ENCODE data around the gene RAI14. TPM values are rescaled to one million over a fixed set of nuclear protein-coding genes. Genes with fewer than 3 reads are reported as not detected.
"Not testable (repeated sequence)": the region's sequence is repeated elsewhere in the genome, so short reads cannot be mapped to it uniquely, and the experiment has no call there.

Gene RAI14
- total RNA-seq, 1 donor from 2014 or later: 1.2 TPM

DNA sequence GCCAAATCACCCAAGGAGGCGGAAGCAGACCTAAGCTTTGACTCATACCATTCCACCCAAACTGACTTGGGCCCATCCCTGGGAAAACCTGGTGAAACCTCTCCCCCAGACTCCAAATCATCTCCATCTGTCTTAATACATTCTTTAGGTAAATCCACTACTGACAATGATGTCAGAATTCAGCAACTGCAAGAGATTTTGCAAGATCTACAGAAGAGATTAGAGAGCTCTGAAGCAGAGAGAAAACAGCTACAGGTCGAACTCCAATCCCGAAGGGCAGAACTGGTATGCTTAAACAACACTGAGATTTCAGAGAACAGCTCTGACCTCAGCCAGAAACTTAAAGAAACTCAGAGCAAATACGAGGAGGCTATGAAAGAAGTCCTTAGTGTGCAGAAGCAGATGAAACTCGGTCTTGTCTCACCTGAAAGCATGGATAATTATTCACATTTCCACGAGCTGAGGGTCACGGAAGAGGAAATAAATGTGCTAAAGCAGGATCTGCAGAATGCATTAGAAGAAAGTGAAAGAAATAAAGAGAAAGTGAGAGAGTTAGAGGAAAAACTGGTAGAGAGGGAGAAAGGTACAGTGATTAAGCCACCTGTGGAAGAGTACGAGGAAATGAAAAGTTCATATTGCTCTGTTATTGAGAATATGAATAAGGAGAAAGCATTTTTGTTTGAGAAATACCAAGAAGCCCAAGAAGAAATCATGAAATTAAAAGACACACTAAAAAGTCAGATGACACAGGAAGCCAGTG lies 167.0 kb downstream of the RAI14 start:
- DNase-seq (ENCODE audit: low spot score): no peak
- Mint-ChIP-seq H3K36me3 (ENCODE audit: low read depth) (no peaks in the 10 kb centered on the region), H3K4me1 (ENCODE audit: low read depth) (no peaks in the 10 kb centered on the region), H3K4me3 (no peak overlapping the region), H3K27me3 (ENCODE audit: insufficient read depth) (peaks cover 3% of the 10 kb centered on the region), H3K9me3 (no peaks in the 10 kb centered on the region), H3K27ac (no peak overlapping the region)
- intact Hi-C loops (cut with micrococcal nuclease): no loop called here

DNA sequence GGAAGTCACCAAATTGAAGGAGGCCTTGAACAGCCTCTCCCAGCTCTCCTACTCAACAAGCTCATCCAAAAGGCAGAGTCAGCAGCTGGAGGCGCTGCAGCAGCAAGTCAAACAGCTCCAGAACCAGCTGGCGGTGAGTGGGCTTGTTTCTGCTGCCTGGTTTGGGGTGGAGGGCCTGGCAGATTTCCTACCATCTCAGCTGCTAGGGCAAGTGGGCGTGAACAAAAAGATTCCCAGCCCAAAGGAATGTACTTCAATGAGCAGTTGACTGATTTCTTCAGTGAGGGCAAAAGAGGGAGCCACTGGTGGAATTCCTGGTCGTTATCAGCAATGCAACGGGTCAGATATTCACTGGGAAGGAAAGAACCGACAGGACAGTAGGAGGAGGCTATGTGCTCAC lies 170.2 kb downstream of the RAI14 start:
- Mint-ChIP-seq H3K27ac (no peak overlapping the region), H3K27me3 (ENCODE audit: insufficient read depth) (no peaks in the 10 kb centered on the region), H3K4me1 (ENCODE audit: low read depth) (no peaks in the 10 kb centered on the region), H3K4me3 (no peak overlapping the region), H3K9me3 (no peaks in the 10 kb centered on the region), H3K36me3 (ENCODE audit: low read depth) (no peaks in the 10 kb centered on the region)
- intact Hi-C loops (cut with micrococcal nuclease): no loop called here
- no peak for DNase-seq (ENCODE audit: low spot score)

DNA sequence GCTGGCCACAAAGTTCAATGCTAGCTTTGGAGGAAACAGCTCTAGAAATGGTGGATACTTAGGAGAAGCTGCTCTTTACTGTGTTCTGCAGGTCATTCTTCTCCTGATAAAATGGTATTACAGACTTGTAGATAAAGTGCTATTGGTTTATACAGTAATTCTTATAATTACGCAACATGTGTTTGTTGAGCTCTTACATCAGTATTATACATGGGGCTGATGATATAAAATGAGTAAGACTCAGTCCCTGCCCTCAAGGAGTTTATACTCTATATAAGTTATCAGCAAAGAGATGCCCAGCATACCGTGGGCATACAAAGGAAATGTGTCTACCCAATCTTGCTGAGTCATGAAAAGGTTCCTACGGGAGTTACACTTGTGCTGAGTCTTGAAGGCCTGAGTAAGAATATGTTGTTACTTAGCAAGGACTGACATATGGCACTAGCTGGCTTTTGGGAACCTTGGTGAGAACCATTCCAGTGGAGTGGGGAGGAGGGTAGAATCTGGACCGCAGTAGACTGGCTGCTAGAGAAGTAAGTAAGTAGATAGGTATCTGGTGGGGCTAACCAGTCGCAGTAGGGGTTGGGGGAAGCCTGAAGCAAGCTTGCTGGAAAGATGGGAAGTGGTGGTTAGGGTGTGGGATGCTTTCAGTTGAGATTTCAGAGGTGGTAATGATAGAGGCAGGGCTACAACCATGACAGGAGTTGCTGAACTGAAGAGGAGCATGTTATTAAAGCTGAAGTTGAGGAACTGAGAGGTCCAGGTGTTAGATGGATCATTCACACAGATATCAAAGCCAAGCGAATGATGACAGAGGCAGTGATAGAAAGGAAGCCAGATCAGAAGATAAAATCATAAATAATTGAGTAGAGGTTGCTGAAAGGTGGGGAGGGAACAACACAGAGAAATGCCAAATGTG lies 171.7 kb downstream of the RAI14 start:
- Mint-ChIP-seq H3K27ac (no peak overlapping the region), H3K36me3 (ENCODE audit: low read depth) (no peaks in the 10 kb centered on the region), H3K9me3 (no peaks in the 10 kb centered on the region), H3K27me3 (ENCODE audit: insufficient read depth) (no peaks in the 10 kb centered on the region), H3K4me1 (ENCODE audit: low read depth) (no peaks in the 10 kb centered on the region), H3K4me3 (no peak overlapping the region)
- intact Hi-C loops (cut with micrococcal nuclease): no loop called here
- no peak for DNase-seq (ENCODE audit: low spot score)

DNA sequence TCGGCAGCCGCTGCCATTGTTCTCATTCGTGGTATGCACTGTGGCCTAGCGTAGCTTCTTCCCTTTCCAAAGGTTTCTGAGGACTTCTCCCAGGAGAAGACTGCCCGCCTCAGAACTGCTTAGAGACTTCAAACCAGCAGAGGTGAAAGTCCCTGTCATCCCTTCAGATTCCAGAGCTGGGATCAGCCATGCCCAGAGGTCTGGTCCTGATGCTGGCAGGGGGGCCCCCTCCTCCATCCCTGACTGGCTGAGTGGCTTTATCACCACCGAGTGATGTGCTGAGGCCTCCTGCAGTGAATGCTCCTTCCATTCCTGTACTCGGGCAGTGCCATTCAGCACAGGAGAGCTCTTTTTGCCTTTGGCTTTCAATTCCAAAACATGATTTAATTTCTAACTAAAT lies 174.7 kb downstream of the RAI14 start:
- intact Hi-C loops (cut with micrococcal nuclease): loop anchor here (10.0 kb wide), 2 partner anchors 306 to 1094 kb away; no protein-coding TSS in a partner anchor
- DNase-seq (ENCODE audit: low spot score); H3K4me1 Mint-ChIP-seq (ENCODE audit: low read depth); H3K9me3 Mint-ChIP-seq; H3K4me3 Mint-ChIP-seq; H3K36me3 Mint-ChIP-seq (ENCODE audit: low read depth); H3K27ac Mint-ChIP-seq; H3K27me3 Mint-ChIP-seq (ENCODE audit: insufficient read depth): not testable (repeated sequence)

DNA sequence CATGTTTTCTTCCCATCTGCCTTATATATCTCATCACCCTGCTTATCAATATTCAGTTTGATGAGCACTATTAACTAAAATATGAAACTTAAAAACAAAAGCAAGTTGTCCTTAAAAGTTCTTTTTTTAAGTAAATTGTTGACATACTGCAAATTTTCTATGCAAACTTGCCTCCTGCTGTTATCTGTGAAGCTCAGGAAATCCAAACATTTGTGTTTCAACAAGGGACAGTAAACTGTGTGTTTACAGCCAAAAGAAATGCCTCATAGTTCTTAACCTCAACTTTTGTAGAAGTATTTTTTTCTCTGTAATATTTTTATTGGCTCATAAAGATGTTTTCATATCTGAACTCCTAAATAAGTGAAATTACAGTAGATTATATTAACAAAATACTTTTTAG lies 175.2 kb downstream of the RAI14 start:
- no peak overlapping the region for H3K4me3 Mint-ChIP-seq
- no peaks in the 10 kb centered on the region for H3K9me3 Mint-ChIP-seq
- no peak overlapping the region for H3K27ac Mint-ChIP-seq
- intact Hi-C loops (cut with micrococcal nuclease): loop anchor here (10.0 kb wide), 2 partner anchors 307 to 1093 kb away; no protein-coding TSS in a partner anchor
- DNase-seq (ENCODE audit: low spot score): no peak
- H3K36me3 Mint-ChIP-seq (ENCODE audit: low read depth): no peaks in the 10 kb centered on the region
- H3K27me3 Mint-ChIP-seq (ENCODE audit: insufficient read depth): peaks cover 5% of the 10 kb centered on the region
- H3K4me1 Mint-ChIP-seq (ENCODE audit: low read depth): no peaks in the 10 kb centered on the region

DNA sequence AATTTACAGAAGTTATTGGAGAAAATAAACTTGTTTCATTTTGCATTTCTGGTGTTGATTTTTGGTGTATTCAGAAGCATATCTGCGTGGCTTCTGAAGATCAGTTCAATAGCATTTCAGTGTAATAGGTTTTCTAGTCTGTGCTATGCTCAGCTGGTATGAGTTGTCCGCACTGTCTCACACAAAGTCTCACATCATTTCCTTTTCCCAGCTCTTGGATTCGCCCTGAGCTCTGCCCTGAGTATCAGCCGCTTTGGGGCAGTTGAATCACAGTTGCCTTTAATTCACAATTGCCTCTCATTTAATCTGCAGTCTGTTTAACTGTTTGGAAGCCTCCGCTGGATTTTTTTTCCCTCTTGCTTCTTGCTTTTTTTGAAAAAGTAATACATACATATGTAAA lies 176.4 kb downstream of the RAI14 start:
- intact Hi-C loops (cut with micrococcal nuclease): loop anchor here (10.0 kb wide), 2 partner anchors 308 to 1092 kb away; no protein-coding TSS in a partner anchor

DNA sequence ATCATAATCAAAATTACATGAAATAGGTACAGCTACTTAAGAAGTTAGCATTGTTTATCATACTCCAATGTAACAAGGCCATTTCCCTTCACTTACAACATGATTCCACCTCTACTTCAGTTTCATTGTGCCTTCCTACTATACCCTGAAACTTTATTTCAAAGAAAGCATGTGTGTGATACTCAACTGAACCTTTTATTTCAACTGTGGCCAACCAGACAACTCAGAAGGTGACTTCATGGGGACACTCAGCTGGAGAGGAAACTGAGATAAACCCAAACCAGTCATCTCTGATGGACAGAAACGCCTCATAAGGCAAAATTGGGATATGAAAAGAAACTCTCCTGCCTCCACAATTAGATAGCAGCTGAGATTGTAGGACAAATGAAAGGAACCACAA lies 177.0 kb downstream of the RAI14 start:
- H3K9me3 Mint-ChIP-seq: no peaks in the 10 kb centered on the region
- no peaks in the 10 kb centered on the region for H3K36me3 Mint-ChIP-seq (ENCODE audit: low read depth)
- H3K4me3 Mint-ChIP-seq: no peak overlapping the region
- H3K27ac Mint-ChIP-seq: no peak overlapping the region
- intact Hi-C loops (cut with micrococcal nuclease): loop anchor here (10.0 kb wide), 2 partner anchors 308 to 1092 kb away; no protein-coding TSS in a partner anchor
- H3K4me1 Mint-ChIP-seq (ENCODE audit: low read depth): peaks cover under 1% of the 10 kb centered on the region
- no peak for DNase-seq (ENCODE audit: low spot score)
- peaks cover 5% of the 10 kb centered on the region for H3K27me3 Mint-ChIP-seq (ENCODE audit: insufficient read depth)

More for the DNA sequence above, 176.4 kb downstream of the RAI14 start:
- H3K4me1 Mint-ChIP-seq (ENCODE audit: low read depth): no peaks in the 10 kb centered on the region
- no peaks in the 10 kb centered on the region for H3K36me3 Mint-ChIP-seq (ENCODE audit: low read depth)
- no peak overlapping the region for H3K4me3 Mint-ChIP-seq
- H3K9me3 Mint-ChIP-seq: no peaks in the 10 kb centered on the region
- DNase-seq (ENCODE audit: low spot score): no peak
- H3K27me3 Mint-ChIP-seq (ENCODE audit: insufficient read depth): peaks cover 5% of the 10 kb centered on the region
- H3K27ac Mint-ChIP-seq: no peak overlapping the region

DNA sequence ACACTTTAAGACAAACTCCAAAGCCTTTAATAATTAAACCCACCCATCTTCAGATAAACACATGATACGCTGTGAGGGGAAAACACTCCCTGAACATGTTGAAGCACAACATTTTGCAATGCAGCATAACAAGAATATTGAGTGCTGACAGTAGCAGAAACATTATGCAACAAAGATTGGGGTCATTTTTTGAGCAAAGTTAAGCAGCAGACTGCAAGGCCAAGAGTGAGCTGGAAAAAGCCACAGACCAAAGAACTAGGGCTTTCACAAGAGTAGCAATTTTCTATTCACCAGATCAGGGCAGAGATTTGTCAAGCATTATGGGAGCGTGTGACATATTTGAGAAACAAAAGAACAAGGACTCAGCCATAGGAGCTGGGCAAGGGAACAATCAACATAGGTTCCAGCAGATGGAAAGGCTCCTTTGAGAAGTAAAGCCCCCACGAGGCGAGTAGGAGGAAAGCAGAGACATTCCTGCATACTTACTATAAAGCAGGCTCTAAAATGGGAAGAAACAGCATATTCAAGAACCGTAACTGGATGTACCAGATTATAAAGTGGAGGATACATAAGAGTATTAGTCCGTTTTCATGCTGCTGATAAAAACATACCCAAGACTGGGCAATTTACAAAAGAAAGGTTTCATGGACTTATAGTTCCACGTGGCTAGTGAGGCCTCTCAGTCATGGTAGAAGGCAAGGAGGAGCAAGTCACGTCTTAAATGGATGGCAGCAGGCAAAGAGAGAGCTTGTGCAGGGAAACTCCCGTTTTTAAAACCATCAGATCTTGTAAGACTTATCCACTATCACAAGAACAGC lies 178.1 kb downstream of the RAI14 start:
- no peak for DNase-seq (ENCODE audit: low spot score)
- Mint-ChIP-seq H3K9me3 (no peaks in the 10 kb centered on the region), H3K27ac (no peak overlapping the region), H3K27me3 (ENCODE audit: insufficient read depth) (peaks cover 5% of the 10 kb centered on the region), H3K4me1 (ENCODE audit: low read depth) (peaks cover 9% of the 10 kb centered on the region), H3K4me3 (no peak overlapping the region), H3K36me3 (ENCODE audit: low read depth) (no peaks in the 10 kb centered on the region)
- intact Hi-C loops (cut with micrococcal nuclease): loop anchor here (10.0 kb wide), 2 partner anchors 309 to 1091 kb away; no protein-coding TSS in a partner anchor

DNA sequence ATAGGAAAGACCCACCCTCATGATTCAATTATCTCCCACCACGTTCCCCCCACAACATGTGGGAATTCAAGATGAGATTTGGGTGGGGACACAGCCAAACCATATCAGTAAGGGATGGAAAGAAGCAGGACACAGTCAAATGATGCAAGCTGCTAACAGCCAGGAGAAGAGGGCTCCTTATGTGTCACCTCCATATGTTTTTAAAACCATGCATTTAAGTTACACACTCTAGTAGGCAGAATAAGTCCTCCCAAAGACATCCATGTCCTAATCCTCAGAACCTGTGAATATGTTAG lies 178.6 kb downstream of the RAI14 start:
- Mint-ChIP-seq H3K36me3 (ENCODE audit: low read depth) (no peaks in the 10 kb centered on the region), H3K4me1 (ENCODE audit: low read depth) (peaks cover 15% of the 10 kb centered on the region), H3K27me3 (ENCODE audit: insufficient read depth) (peaks cover 5% of the 10 kb centered on the region), H3K4me3 (no peak overlapping the region), H3K9me3 (no peaks in the 10 kb centered on the region), H3K27ac (no peak overlapping the region)
- intact Hi-C loops (cut with micrococcal nuclease): loop anchor here (5.0 to 10.0 kb wide), 4 partner anchors 177 to 1090 kb away; partner anchors contain the start of genes AMACR and RAI14
- no peak for DNase-seq (ENCODE audit: low spot score)

DNA sequence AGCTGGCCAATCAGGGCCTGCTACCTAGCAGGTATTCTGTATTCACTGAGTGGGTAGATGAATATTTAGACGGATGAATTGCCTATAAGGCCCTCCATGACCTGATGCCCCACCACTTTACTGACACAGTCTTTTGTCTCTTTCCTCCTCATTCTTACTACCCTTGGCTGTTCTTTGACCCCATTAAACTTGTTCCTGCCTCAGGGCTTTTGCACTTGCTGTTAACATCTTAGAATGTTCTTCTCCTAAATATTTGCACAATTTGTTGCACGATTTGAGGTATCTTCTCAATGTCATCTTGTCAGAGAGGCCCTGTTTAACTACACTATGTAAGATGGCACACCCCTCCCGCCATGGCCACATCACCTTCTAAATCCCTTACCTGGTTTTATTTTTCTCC lies 179.5 kb downstream of the RAI14 start:
- Mint-ChIP-seq H3K4me3 (no peak overlapping the region), H3K4me1 (ENCODE audit: low read depth) (peaks cover 15% of the 10 kb centered on the region), H3K36me3 (ENCODE audit: low read depth) (no peaks in the 10 kb centered on the region), H3K27me3 (ENCODE audit: insufficient read depth) (peaks cover 7% of the 10 kb centered on the region), H3K27ac (no peak overlapping the region), H3K9me3 (no peaks in the 10 kb centered on the region)
- intact Hi-C loops (cut with micrococcal nuclease): loop anchor here (5.0 to 10.0 kb wide), 4 partner anchors 178 to 1089 kb away; partner anchors contain the start of genes AMACR and RAI14
- DNase-seq (ENCODE audit: low spot score): no peak

DNA sequence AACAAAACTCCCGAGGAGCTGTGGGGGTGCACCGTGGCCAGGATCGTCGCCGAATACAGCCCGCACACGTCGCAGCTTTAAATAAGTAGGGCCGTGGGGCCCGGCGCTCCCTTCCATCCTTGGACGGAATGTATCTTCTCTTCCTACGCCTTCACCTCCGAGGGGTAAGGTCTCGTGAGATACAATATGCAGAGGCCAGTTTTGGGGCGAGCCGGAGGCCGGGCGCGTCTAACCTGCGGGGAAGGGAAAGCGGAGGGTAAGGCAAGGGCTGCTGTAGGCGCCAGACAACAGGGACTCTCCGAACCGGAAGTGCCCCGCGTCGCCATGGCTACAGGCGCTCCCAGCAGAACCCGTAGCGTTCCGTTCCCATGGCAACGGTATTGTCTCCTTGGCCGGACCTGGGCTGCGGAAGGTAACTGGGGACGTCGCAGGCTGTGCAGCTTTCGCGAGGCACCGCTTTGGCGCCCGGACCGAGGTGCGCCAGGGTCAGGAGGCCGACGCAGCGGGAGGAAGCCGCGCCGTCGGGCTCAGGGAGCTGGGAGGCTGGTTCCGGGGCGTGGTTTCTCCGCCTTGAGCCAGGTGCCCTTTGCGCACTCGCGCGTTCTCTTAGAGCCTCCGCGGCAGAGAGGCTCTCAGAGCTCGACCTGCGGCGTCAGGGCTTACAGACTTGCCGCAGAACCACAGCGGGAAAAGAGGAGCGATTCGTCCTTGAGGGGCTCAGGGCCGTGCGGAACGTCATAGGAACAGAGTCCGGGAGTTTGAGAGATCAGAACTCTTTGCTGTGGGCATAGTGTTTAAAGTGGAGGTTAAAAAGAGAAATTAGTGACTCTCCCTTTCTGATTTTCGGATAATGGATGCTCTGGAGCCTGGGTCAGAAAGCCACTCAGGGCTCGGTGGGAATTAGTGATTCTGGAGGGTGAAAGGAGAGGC lies 182.9 kb downstream of the RAI14 start, which contains the start of gene TTC23L:
Gene TTC23L (plus strand): TSS at position 380 of the 930 bp plus-strand sequence. CDS start 1,508 bp downstream, outside the sequence.
- H3K4me1 Mint-ChIP-seq (ENCODE audit: low read depth): peaks cover 15% of the 10 kb centered on the region
- intact Hi-C loops (cut with micrococcal nuclease): loop anchor here (1.0 to 10.0 kb wide), 8 partner anchors 76 to 1399 kb away; partner anchors contain the start of genes AMACR, BRIX1, DNAJC21 and RAD1
- H3K4me3 Mint-ChIP-seq: peak within 1 kb of the TSS; percentile 93
- DNase-seq (ENCODE audit: low spot score): peak; percentile 88
- peaks cover 11% of the 10 kb centered on the region for H3K27me3 Mint-ChIP-seq (ENCODE audit: insufficient read depth)
- peak within 1 kb of the TSS; percentile 81 for H3K27ac Mint-ChIP-seq
- no peaks in the 10 kb centered on the region for H3K36me3 Mint-ChIP-seq (ENCODE audit: low read depth)
- no peaks in the 10 kb centered on the region for H3K9me3 Mint-ChIP-seq

All from activated T-helper 1 cell treated with anti-CD3 and anti-CD28 coated beads, Interleukin-12 subunit alpha, Interleukin-12 subunit beta, Interleukin-2, Interleukin-4 antibody, amounts not matched to agents 30 ng/mL and 10 ng/mL and 1 ng/mL, durations not matched to agents 14 hours and 24 hours and 36 hours (primary cell).